GM12872 (cell line): Measurements from ENCODE around the gene DNAJA3.

Experiments used
- CTCF ChIP-seq: IDR thresholded peaks from 3 replicates; pipeline ENCODE4 v1.5.1; 2011; ENCODE audit warnings: low read depth, mild to moderate bottlenecking, low read length, moderate library complexity; ENCODE audit not compliant: insufficient read depth

Gene DNAJA3

GRCh38 chr16:4452674-4453073 lies 27.0 kb downstream of the DNAJA3 start:
- TF ChIP-seq CTCF: no peak

DNA sequence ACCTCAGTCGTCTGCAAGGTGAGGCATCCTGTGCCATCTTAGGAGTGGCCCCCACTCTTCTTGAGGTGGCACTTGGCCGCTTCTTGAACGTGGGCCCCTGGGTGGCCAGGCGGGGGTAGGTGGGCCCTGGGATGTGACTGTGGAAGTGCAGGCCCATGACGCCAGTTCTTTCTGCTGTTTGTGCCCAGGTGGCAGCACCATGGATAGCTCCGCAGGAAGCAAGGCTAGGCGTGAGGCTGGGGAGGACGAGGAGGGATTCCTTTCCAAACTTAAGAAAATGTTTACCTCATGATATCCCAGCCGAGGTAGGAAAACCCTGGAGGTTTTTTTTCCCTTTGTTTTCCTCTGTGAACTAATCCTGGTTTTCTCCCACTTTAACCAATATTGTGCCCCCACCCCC lies 29.0 kb downstream of the DNAJA3 start:
- no peak for TF ChIP-seq CTCF

DNA sequence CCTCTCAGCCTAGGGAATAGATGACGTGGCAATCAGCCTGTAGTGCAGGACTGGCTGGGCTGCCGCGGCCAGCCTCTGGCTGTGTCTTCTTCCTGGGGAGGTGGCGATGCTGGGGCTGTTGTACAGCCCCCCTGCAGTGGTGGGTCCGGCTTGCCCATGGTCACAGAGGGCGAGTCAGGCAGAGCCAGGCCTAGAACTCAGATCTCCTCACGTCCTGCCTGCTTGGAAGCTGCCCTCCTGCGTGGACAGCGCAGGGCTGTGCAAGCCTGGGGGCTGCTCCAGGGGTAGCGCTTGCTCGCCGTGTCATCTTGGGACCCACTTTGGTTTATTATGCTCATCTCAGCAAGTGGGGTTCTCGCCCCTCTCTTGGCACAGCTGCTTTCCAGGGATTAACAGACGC lies 29.4 kb downstream of the DNAJA3 start:
- TF ChIP-seq CTCF: no peak

GRCh38 chr16:4455951-4456350 lies 30.3 kb downstream of the DNAJA3 start:
- TF ChIP-seq CTCF: no peak

GRCh38 chr16:4460936-4461249 lies 35.2 kb downstream of the DNAJA3 start:
- TF ChIP-seq CTCF: no peak

DNA sequence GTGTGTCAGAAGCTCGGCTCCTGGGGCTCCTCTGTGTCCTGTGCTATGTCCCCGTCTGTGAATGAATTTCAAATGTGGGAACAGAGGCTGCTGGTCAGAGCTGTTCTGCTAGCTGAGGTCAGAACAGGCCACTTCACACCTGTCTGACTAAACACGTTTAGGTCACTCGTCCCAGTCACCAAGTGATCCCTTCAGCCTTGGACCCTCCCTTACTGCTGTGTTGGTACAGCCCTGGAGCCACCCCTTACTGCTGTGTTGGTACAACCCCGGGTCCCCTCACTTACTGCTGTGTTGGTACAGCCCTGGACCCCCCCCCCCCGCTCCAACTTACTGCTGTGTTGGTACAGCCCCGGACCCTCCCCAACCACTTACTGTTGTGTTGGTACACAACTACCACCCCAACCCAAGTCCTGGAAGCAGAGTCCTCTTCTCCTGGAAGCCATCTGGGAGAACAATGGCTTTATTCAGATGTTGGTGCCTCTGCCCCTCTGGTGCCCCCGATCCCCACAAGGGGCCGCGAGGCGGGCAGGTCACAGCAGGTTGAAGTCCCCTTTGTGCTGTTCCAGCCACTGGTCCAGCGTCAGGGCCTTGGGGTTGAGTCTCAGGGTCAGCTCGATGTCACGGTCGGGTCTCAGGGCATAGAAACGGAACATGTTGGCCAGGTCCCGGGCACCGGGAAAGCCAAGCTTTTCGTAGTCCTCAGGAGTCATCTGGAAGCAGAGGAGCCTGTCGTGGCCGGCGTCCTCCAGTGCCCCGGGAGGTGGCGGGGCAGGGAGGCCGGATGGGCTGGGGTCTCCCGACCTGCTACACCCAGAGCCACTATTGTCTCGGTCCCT lies 35.8 kb downstream of the DNAJA3 start:
- no peak for TF ChIP-seq CTCF

GRCh38 chr16:4463522-4464163 lies 38.0 kb downstream of the DNAJA3 start:
- no peak for TF ChIP-seq CTCF
